Heart right ventricle (tissue), 16 donors: ENCODE results near the gene TUBAL3. TPM values are rescaled to one million over a fixed set of nuclear protein-coding genes. Genes with fewer than 3 reads are reported as not detected.

Experiments
- ATAC-seq, 8 donors: fragments of 200-7000 bp; cut with Tn5 transposase; one replicate each; pipeline ENCODE4 v1.9.1; 2020; ENCODE audit warnings: mild to moderate bottlenecking in 8 of 8, moderate library complexity in 8 of 8, moderate number of reproducible peaks in 1 of 8
- DNase-seq, 2 donors: peaks; one replicate each; pipeline ENCODE4 v3.0.0-alpha.2; 2020
- H3K27ac ChIP-seq, 10 donors: fragments of 200-600 bp; sonication (generic) in 2 of 10; one replicate each; pipeline versions ENCODE4 v1.5.0 to v1.8.0; 2020 to 2022; ENCODE audit warnings: mild to moderate bottlenecking in 3 of 10
- H3K27me3 ChIP-seq, 7 donors: fragments of 200-600 bp; one replicate each; pipeline ENCODE4 v1.8.0; 2021 to 2022; ENCODE audit warnings: mild to moderate bottlenecking in 2 of 7
- H3K36me3 ChIP-seq, 9 donors: fragments of 200-600 bp; sonication (generic) in 1 of 9; one replicate each; pipeline versions ENCODE4 v1.5.0 to v1.8.0; 2020 to 2022; ENCODE audit warnings: mild to moderate bottlenecking in 2 of 9
- H3K4me1 ChIP-seq, 9 donors: fragments of 200-600 bp; sonication (generic) in 1 of 9; one replicate each; pipeline versions ENCODE4 v1.5.0 to v1.8.0; 2020 to 2022; ENCODE audit warnings: mild to moderate bottlenecking in 4 of 9
- H3K4me3 ChIP-seq, 10 donors: fragments of 200-600 bp; sonication (generic) in 2 of 10; one replicate each; pipeline versions ENCODE4 v1.5.0 to v1.8.0; 2020 to 2022; ENCODE audit warnings: mild to moderate bottlenecking in 7 of 10, moderate library complexity in 2 of 10
- H3K9me3 ChIP-seq, 11 donors: fragments of 200-600 bp in 10 of 11; sonication (generic) in 2 of 11; one replicate each; pipeline versions ENCODE4 v1.5.0 to v1.8.0; 2013 to 2022; ENCODE audit warnings: mild to moderate bottlenecking in 2 of 11, control low read depth in 1 of 11, moderate library complexity in 1 of 11
- WGBS, 2 donors: extraction: QIAGEN DNeasy Blood & Tissue Kit; methylation state at CpG; one replicate each; pipeline ENCODE4 v1.1.7; 2013; ENCODE audit warnings: inconsistent platforms in 1 of 2; 5-methylcytosine and 5-hydroxymethylcytosine counted together
- intact Hi-C, 10 donors: fragments of 100-400 bp; cut with DNase I; formaldehyde crosslinking; loops; one replicate each; pipeline versions ENCODE4 v1.11.1 to v1.14.2; 2022
- polyA plus RNA-seq, 2 donors: library from polyadenylated mRNA; stranded (reverse); fragments of 200-250 nt; gene quantifications; one replicate each; pipeline ENCODE4 v1.2.3, GENCODE V29; 2013
- total RNA-seq, 10 donors: library from RNA; stranded (reverse); fragmentation: NEBNext Ultra II Directional in 3 of 10; extraction: Animal tissue kit (Norgen Biotek cat#: 25700) in 3 of 10; gene quantifications; one replicate each; pipeline versions ENCODE4 v1.2.1 to v1.2.4, GENCODE V29; 2021 to 2023
- TF ChIP-seq, protein P1 (sequence below), 9 donors: fragments of 200-600 bp; sonication (generic) in 2 of 9; IDR thresholded peaks; one replicate each; pipeline versions ENCODE4 v1.5.0 to v1.8.0; 2021 to 2022; ENCODE audit warnings: antibody characterized with exemption in 9 of 9, mild to moderate bottlenecking in 5 of 9, moderate library complexity in 1 of 9
- donor health status: Arrhythmogenic right ventricular cardiomyopathy.
- donor health status: ischemic (EF 13 %, LVEDD 7.1; RV severe dilation, severe dysfunction).
- donor health status: healthy with polysubstance abuse.
- donor health status: DM: no; HTN: yes; CAD: no.
- donor health status: DM: no; HTN: no; CAD: no.
- donor health status: ischemic (EF 25% LVEDD 6.9; RV normal size, moderate dysfunction).
- donor health status: ischemic (EF 25% LVEDD 5.7; RV mildly dilated, moderate dysfunction).
- donor health status: healthy.
- donor health status: DM: yes; HTN: yes; CAD: no.
- donor health status: Ischemic cardiomyopathy.
- donor health status: ischemic (EF 35%, LVEDD 5.7; RV mildly dilated, moderate dysfunction).
- donor health status: nonischemic (EF 11% LVEDD 7.7; RV severe dilation, severe dysfunction).
- donor health status: DM: yes; HTN: yes; CAD: no.
- donor health status: PGD.
- donor health status: ischemic (EF 29% LVEDD 5.4; RV normal size, mild dysfunction).
- donor health status: nonischemic (EF 23%, LVEDD 6.1; RV moderate dilation, normal function).

TUBAL3 gene
- total and polyA plus RNA-seq, 12 donors = 0.14 to 0.72 (median 0.20) TPM; not detected in 3

DNA sequence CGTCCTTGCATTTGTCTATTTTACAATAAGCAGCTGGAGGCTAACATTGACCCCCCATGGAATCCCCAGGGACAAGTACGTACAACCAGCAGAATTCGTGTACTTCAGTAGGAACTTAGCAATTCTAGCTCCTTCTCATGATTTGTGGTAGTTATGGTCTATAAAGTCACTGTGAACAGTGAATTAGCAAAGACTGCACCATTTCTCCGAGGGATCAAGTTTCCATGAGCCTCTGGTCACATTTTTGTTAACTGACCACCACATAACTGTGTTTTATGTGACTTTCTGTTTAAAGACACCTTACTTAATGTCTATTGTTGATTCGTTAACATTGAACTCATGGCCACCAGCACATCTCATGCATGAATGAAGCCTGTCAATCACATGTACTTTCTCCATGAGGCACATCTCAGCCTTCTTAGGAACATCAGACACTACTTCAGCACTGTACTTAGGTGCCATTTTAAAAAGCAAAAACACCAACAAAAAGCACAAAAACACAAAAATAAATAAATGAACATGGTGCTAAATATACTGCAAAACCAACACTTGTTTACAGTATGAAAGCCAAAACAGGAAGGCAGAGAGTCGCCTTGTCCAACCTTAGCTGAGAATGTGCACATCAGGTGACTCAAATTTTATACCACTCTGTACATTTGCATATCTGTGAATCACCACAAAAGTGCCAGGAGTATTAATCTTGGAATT is 48.9 kb downstream of the TUBAL3 start:
- ATAC-seq = no peak

DNA sequence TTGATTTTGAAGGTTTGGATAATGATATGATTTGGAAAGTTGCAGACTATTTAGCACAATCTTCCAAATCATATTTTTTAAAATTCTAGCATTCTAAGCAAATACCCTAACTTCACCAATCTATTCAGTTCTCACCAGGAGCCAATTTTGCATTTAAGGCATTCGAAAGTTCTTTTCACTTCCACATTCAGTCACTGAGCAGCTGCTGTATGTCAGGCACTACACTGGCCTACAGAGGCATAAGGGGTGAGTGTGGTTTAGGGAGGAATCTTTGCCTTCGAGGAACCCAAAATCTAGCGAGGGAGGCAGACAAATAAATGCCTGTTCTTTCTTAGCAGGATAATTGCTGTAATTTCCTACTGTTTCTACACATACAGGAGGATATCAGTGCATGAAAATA is 50.6 kb downstream of the TUBAL3 start:
- intact Hi-C loops = no loop called here
- Histone ChIP-seq H3K27ac (no peak overlapping the region), H3K4me3 (no peak overlapping the region), H3K4me1 (no peaks in the 10 kb centered on the region), H3K9me3 (no peaks in the 10 kb centered on the region), H3K27me3 (peaks cover 0 to 5% (median 0%) of the 10 kb centered on the region in 7 donors), H3K36me3 (no peaks in the 10 kb centered on the region)
- TF ChIP-seq, protein P1, sequence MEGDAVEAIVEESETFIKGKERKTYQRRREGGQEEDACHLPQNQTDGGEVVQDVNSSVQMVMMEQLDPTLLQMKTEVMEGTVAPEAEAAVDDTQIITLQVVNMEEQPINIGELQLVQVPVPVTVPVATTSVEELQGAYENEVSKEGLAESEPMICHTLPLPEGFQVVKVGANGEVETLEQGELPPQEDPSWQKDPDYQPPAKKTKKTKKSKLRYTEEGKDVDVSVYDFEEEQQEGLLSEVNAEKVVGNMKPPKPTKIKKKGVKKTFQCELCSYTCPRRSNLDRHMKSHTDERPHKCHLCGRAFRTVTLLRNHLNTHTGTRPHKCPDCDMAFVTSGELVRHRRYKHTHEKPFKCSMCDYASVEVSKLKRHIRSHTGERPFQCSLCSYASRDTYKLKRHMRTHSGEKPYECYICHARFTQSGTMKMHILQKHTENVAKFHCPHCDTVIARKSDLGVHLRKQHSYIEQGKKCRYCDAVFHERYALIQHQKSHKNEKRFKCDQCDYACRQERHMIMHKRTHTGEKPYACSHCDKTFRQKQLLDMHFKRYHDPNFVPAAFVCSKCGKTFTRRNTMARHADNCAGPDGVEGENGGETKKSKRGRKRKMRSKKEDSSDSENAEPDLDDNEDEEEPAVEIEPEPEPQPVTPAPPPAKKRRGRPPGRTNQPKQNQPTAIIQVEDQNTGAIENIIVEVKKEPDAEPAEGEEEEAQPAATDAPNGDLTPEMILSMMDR (IDR thresholded peaks at IDR 0.05) = no peak
- no peak for DNase-seq
- no peak for ATAC-seq
- 40 to 62% methylated on average over 3 of the region's 3 CpGs for WGBS, 2 donors

More for the DNA sequence above, 48.9 kb downstream of the TUBAL3 start:
- peaks cover 0 to 15% (median 0%) of the 10 kb centered on the region in 7 donors for H3K27me3 ChIP-seq
- intact Hi-C loops = no loop called here
- no peaks in the 10 kb centered on the region for H3K4me1 ChIP-seq
- H3K4me3 ChIP-seq = no peak overlapping the region
- no peaks in the 10 kb centered on the region for H3K36me3 ChIP-seq
- H3K9me3 ChIP-seq = no peaks in the 10 kb centered on the region
- TF ChIP-seq, protein P1 (IDR thresholded peaks at IDR 0.05) = no peak
- no peak for DNase-seq
- H3K27ac ChIP-seq = no peak overlapping the region
- WGBS, 2 donors = 81 to 85% methylated on average over 6 of the region's 6 CpGs

GRCh38 chr10:5349362-5349761 is 55.3 kb downstream of the TUBAL3 start:
- intact Hi-C loops = no loop called here
- TF ChIP-seq, protein P1 (IDR thresholded peaks at IDR 0.05) = no peak
- 76 to 81% methylated on average over 2 of the region's 2 CpGs for WGBS, 2 donors
- H3K4me1 ChIP-seq = no peaks in the 10 kb centered on the region
- DNase-seq (no peak), ATAC-seq (no peak)
- H3K4me3 ChIP-seq = no peak overlapping the region
- no peaks in the 10 kb centered on the region for H3K9me3 ChIP-seq
- no peaks in the 10 kb centered on the region for H3K36me3 ChIP-seq
- peaks cover 0 to 6% (median 0%) of the 10 kb centered on the region in 7 donors for H3K27me3 ChIP-seq
- H3K27ac ChIP-seq = no peak overlapping the region

- Histone ChIP-seq H3K9me3 (no peaks in the 10 kb centered on the region), H3K27ac (no peak overlapping the region), H3K27me3 (peaks cover 0 to 6% (median 0%) of the 10 kb centered on the region in 7 donors), H3K4me1 (no peaks in the 10 kb centered on the region), H3K36me3 (no peaks in the 10 kb centered on the region), H3K4me3 (no peak overlapping the region)
- ATAC-seq (no peak), DNase-seq (no peak)
- intact Hi-C loops = no loop called here
- TF ChIP-seq, protein P1 (IDR thresholded peaks at IDR 0.05) = no peak
- WGBS, 2 donors = 66 to 76% methylated on average over 4 of the region's 4 CpGs
Observed at GRCh38 chr10:5346881-5347280, 57.7 kb downstream of the TUBAL3 start.
